Stimulated activated CD4-positive, alpha-beta T cell treated with anti-CD3 and anti-CD28 coated beads, Interleukin-1b, Interleukin-23, amount 100 ng/mL, for 48 hours (primary cell): ENCODE data around the gene PPP1R13B.
"Not testable (repeated sequence)": the region's sequence is repeated elsewhere in the genome, so short reads cannot be mapped to it uniquely, and the experiment has no call there.

Experiments used
- DNase-seq: peaks from one replicate; pipeline ENCODE4 v3.0.0-alpha.2; 2020

The PPP1R13B gene

DNA sequence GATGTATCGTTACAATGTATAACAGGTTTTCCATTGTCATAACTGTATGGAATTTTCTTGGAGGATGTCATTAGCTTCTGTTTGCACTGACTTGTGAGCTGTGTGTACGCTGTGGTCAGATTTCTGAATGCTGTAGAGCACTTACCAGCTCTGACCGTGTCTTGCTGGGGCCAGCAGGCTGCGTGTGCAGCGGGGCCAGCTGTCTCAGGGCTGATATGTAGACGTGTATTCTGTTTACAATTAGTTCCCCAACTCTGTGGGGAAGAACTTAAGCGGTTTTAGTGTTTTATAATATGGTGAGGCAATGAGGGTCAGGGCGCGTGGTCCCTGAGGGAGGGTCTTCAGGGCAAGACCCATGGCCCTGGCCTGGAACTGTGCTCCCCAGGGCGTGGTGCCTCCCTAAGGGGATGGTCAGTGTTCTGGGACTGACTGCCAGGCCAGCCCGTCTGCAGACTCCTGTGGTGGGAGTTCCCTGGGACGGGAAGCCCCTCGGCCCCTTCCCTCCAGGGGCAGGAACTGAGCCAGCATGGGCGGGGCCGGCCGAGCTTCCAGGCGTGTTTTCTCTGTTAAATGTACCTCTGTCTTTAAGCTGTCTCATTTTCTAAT is 150.8 kb downstream of the PPP1R13B start:
- no peak for DNase-seq

DNA sequence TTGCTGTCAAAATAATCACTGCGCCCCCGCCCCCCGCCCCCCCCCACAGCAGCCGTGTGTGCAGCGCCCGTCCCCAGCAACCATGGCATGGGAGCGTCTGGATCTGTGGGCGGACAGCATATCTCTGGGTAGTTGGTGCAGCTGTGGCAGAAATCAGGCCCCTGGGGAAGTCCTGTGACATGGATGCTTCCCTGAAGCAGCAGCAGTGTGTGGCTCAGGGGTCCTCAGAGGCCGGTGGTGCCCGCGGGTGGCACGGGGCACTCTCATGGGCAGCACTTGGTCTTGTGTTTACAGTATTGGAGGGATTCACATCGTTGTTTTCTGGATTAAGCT is 151.3 kb downstream of the PPP1R13B start:
- no peak for DNase-seq

DNA sequence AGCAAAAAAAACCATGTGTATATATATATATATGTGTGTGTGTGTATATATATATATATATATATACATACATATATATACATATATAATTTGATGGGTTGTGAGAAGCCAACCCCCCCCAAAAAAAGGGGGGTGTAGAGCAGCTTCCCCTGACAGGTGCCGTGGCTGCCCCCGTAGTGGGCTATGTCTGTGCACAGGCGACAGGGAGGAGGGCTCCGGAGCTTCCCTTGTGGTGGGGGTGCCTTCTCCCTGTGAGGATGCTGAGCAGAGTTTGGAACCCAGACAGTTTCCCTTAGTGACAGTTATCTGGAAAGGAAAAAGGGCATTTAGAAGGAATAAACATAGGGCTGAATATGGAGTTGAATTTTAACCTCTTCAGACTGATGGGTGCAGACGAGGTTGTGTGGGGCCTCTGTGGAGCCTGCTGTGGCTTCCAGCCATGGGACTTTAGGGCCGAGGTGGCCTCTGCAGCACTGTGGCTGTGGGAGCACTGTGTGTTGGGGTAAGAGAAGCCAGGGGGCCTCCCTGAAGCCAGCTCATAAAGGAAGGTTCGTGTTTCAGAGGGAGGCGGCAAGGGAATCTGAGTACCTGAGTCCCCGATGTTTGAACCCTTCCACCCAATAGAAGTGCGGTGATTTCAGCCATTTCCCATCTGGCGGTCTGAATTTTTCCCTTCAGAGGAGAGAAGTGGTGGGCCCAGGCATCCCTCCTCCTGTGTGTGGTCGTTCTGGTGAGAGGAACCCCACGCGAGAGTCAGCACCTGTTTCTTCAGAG is 151.9 kb downstream of the PPP1R13B start:
- no peak for DNase-seq

DNA sequence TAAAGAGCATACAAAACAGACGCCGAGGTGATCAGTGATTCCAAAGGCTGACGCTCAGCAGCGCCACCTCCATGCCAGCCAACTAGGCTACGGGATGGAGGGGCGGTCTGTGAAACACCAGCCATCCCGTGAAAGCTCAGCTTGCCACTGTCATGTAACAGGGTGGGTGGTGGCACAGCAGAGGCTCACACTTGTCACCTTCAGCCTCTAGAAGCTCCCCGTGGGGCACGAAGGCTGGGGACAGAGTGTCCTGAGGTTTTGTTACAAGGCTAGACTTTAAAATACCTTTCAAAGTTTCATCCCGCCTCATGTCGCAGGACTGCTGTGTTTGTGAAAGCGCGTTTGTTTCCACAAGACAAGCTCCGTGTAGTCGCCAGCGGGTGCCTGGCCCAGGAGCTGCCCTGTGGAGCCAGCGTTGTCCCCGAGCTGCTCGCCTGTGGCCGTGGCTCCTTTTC is 152.8 kb downstream of the PPP1R13B start:
- DNase-seq: no peak

DNA sequence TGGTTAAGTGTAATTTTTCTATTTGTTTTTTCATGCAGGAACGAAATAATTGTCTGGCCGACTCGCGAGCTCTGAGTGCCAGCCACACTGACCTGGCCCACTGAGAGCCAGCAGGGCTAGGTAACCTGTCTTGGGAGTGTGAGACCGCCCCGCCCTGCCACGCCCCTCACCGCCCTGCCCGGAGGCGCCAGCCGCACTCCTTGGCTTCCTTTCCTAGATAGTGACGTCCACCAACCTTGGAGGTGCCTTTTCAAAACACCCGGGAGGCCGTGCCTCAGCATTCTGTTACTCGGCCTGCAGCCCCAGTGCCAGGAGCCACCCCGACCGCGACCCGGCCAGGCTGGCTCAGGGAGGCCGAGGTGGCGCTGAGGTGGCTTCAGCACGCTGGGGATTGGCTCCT is 153.9 kb downstream of the PPP1R13B start:
- DNase-seq: no peak

DNA sequence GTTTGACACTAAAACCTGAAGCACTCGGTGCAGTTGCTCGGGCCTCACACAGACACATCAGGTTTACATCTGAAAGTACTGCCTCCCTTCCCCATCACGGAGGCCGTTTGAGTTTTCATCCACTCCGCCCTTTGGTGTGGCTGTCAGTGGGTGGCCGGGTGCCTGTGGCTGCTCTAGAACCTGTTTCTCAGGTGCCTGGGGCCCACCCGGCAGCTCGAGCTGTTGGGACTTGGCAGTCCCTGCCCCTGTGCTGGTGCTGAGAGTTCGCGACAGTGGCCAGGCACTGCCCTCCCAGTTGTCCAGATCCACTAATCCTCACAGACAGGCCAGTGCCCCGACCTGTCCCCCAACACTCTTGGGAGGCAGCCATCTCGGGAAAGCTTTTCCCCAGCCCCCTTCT is 154.5 kb downstream of the PPP1R13B start:
- DNase-seq: no peak

DNA sequence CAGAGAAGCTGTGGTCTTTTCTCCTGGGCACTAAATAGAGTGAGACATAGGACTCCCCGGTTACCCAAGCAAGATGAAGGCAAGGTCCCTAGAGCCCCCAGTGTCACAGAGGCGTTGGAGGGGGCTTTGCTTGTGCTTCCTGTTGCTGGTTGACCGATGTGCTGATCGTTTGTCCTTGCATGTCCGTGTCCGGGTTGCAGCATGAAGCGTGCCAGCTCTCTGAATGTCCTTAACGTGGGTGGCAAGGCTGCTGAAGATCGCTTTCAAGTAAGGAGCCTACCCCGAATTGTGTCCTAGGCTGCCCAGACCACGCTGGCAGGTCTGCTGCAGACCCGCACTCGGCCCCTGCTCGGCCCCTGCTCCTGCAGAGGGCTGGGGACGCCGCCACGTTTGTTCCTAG is 155.2 kb downstream of the PPP1R13B start:
- DNase-seq: no peak

DNA sequence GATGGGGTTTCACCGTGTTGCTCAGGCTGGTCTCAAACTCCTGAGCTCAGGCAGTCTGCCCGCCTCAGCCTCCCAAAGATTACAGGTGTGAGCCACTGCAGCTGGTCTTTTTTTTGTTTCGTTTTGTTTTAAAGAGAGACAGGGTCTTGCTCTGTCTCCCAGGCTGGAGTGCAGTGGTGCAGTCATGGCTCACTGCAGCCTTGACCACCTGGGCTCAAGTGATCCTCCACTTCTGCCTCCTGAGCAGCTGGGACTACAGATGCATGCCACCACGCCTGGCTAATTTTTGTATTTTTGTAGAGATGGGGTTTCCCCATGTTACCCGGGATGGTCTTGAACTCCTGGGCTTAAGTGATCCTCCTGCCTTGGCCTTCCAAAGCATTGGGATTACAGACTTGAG is 155.7 kb downstream of the PPP1R13B start:
- not testable (repeated sequence) for DNase-seq

DNA sequence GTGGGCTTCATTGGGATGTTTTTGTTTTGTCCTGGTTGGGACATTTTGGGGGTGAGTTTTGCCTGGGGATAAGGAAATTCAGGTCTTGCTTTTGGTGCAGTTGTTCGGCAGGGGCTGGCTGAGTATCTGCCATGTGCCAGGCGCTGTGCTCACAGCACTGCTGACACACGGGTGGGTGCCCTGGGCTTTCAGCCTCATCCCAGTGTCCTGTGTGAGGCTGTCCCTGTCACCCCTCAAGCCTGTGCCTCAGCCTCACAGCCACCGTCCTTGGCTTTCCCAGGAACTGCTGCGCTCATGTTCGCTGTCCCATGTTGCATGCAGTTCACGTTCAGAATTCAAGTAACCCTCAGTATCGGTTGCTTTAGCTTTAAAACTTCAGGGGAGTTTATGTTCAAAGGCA is 157.0 kb downstream of the PPP1R13B start:
- no peak for DNase-seq

DNA sequence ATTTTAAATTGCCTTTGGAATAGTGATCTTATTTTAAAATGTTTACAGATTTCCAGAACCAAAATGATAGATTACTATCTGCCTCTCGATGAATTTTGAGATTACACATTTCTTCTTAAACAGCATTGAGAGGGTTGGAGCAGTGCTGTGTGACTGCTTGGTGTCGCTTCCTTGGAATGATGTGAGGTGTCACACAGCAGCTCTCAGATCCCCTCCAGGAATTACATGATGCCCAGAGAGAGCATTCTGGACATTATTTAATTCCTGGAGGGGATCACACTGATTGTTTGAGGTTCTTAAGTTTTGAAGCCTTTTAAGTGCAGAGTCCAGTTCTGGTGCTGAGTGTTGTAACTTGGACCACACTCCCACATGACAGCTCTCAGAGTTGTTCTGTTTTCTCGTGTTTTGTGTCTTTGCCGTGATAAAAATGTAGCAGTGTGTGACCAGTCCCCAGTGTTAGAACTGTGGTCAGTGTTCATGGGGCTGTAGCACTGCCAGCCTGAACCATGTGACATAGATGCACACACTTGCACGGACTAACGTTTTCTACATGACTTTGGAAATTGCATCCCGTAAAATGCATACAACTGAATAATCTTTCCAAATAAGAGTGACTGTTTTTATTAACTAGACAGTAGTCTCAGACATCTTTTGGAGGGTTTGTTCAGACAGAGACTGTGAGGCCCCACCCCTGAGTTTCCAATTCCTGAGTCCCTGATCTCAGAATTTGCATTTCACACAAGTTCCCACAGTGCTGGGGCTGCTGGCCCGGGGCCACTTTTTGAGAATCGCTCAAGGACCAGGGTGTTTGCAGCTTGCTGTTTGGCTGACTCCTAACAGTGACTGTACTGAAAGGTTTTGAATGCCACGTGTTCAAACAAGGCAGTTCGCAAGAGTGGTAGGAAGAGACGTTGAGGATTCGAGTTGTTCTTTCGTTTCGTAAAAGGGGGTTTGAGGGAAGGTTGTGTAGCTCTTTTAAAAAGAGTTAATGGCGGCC is 158.2 kb downstream of the PPP1R13B start:
- DNase-seq: no peak

DNA sequence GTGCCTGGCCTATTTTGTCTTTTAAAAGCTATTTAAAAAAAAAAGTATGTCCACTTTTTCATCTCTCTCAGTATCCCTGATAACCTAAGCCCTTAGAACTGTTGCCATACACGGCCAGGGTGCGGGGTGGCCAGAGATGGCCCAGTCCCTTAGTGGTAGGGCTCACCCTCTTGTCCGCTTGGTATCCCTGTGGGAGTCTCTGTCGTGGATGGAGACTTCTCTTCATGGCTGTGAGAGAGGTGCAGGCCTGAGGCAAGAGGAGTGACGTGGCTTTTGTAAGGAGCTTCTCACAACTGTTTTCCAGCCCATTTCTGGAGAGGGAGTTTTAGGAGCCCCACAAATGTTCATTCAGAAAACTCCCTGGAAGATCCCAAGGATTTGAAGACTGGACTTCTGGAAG is 158.9 kb downstream of the PPP1R13B start:
- no peak for DNase-seq

DNA sequence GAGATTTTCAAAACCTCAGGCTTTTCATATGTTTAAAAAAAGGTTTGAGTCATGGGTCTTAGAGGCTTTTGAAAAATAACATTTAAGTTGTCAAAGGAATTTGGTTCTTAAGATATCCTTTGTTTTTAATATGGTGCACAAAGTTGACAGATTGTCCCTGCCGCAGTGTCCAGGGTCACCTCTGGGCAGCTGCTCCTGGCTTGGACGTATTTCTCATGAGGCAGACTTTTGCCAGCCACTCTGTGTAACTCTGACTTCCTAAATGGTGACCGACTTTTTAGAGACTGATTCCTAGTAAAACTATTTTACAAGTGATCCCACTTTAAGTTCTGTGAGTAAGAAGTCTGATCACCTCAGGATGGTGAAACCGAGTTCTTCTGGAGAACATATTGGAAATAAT is 159.7 kb downstream of the PPP1R13B start:
- no peak for DNase-seq

DNA sequence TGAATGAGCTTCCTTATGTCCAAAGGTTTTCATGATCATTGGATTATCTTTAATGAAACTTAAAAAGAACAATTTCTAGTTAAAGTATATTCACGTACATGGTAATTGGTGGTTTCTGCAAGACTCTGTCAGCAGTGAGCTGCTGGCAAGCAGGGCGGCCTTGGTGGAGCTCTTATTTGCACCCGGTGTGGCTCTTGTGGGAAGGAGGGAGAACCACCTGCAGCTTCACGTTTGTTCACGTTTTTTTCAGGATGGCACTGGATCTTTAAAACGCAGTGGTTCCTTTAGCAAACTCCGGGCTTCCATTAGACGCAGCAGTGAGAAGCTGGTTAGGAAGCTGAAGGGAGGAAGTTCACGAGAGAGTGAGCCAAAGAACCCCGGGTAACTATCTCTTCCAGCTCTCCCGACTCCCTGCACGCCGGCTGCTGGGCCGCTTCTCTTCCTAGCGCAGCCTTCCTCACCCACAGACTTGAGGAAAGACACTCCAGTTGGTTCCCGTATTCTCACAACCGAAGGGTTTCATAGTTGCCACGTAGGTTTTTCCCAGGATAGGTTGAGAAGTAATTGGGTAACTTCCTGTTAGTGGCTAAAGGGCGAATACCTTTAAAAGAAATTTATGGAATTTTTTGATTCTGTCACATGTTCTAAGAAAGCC is 160.4 kb downstream of the PPP1R13B start:
- DNase-seq: no peak

DNA sequence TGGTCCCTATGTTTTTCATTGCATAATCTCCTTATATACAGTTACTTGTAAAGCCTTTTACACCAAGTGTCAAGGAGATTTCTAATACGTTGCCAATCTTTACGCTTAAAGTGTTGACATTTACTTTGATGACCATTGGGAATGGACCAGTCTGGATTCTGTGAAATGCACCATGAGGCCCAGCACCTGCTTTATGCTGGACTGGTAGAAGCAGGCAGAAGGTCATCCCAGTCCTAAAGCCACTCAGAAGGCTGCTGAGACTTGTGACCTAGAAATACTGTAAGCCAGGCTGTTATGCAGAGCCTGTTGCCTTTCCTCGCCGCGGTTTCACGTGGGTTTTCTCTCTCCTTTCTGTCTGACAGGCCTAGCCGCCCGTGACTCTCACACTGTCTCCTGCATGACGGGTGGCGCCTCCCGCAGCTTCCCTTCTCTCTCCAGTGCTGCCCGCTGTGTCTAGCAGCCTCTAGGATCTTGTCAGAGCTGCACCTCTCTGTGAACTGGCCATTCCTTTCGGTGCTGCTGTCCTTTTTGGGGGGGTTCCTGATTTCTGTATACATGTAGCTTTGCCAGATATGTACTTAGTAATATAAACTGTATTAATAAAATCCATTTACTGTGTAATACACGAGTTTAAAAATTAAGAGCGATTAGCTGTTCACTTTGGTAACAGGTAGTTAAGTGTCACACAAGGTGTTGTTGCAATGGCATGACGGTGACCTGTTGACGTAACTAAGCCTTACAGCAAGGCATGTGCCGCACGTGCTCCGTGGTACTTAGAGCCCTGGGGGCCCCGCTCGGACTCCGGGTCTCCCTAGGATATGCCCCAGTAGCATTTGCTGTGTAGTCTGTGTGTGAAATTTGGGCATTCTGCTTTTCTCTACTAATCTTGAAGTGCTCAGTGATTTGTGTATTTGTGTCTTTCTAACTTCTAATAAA is 161.8 kb downstream of the PPP1R13B start:
- no peak for DNase-seq

DNA sequence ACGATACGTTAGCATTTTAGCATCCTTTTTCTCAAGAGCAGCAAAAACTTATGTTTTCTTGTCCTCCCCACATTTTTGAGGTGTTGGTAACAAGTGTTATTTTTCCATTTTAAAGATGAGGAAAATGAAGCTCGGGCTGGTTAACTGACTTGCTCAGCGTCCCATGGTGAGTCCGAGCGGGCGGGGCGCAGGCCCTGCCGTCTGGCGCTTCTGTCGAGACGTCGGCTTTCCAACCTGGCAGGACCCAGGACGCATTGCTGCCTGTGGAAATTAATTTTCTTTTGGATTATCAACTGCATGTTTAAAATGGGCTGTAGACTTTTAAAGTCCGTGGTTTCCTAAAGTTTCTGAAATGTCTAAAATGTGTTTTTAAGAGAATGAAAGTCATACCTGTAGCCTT is 162.5 kb downstream of the PPP1R13B start:
- DNase-seq: no peak

DNA sequence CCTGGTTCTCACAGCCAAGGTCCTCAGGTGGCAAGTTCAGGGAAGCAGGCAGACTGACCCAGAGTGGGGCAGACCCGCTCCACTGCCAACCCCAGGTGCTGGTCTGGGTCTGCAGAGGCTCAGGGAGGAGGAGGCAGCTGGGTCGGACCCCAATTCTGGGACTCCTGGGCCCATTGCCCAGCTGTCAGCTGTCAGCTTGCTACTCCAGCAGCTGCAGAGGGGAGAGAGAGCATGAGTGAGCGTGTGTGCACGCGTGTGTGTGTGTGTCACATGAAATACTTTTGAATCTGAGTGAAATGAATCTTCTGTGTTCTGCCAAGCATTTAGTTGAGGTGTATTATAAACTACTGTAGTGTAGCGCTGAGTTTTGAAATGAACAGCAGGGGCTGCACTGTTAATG is 162.9 kb downstream of the PPP1R13B start:
- no peak for DNase-seq
